ENCODE measurements around the gene SULT2A1. TPM values are rescaled to one million over a fixed set of nuclear protein-coding genes. Genes with fewer than 3 reads are reported as not detected.

The SULT2A1 gene
- total RNA-seq, 1 donor from 2014 or later = not detected

DNA sequence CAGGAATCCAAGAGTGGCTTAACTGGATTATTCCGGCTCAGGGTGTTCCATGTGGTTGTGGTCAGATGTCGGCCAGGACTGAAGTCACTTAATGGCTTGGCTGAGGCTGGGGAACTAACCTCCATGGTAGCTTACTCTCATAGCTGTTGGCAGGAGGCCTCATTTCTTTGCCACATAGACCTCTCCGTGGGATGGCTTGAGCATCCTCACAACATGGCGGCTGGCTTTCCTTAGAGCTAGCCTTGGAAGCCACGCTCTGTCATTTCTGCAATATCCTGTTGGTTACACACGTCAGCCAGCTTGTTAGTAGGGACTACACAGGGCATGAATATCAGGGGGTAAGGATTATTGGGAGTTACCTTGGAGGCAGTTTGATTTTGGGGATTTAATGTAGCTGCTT lies 59.3 kb downstream of the SULT2A1 start:
- Mint-ChIP-seq H3K4me1 (peaks cover 41% of the 10 kb centered on the region), H3K4me3 (no peak overlapping the region), H3K9me3 (peaks cover 6% of the 10 kb centered on the region), H3K27me3 (ENCODE audit: insufficient read depth, low read depth) (peaks cover 10% of the 10 kb centered on the region), H3K36me3 (no peaks in the 10 kb centered on the region), H3K27ac (peak overlapping the region; percentile 66)
- Histone ChIP-seq H3K9ac (no peak overlapping the region), H3K4me3 (no peak overlapping the region), H3K36me3 (no peaks in the 10 kb centered on the region), H3K4me2 (no peak overlapping the region), H2AFZ (replicated peaks) (peak overlapping the region; percentile 34), H3K27ac (no peak overlapping the region), H4K20me1 (ENCODE audit: low read depth) (no peaks in the 10 kb centered on the region), H3K79me2 (ENCODE audit: low read depth) (no peaks in the 10 kb centered on the region), H3K9me3 (ENCODE audit: low read depth) (no peaks in the 10 kb centered on the region), H3F3A (ENCODE audit: low read depth) (peaks cover 36% of the 10 kb centered on the region), H3K27me3 (no peaks in the 10 kb centered on the region), H3K4me1 (peaks cover 30% of the 10 kb centered on the region)
- TF ChIP-seq CTCF (IDR thresholded peaks at IDR 0.05) (no peak), EZH2phosphoT487 (IDR thresholded peaks at IDR 0.05) (no peak), EZH2 (IDR thresholded peaks at IDR 0.05) (no peak)
- DNase-seq (ENCODE audit: low spot score) = no peak

DNA sequence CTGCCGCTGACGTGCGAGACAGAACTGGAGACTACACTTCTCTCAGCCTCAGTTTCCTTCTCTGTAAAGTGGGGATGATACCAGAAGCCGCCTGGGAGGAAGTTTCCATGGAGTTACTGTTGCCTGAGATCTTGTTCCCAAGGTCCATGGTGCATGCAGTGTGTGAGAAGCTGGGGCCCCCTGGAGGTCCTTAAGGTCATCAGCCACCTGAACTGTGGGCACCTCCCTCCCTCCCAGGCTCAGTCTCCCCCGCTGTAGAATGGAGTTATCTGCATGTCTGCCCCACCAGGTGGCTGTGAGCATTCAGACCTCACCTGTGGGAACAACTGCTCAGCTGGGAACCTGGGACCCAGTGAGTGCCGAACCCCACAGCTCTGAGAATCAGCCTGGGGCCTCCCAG lies 61.7 kb downstream of the SULT2A1 start:
- no peaks in the 10 kb centered on the region for H3K27me3 ChIP-seq
- Mint-ChIP-seq H3K27me3 (ENCODE audit: insufficient read depth, low read depth) (peaks cover 11% of the 10 kb centered on the region), H3K4me3 (peak overlapping the region; percentile 46), H3K9me3 (peaks cover 6% of the 10 kb centered on the region), H3K4me1 (peaks cover 56% of the 10 kb centered on the region), H3K36me3 (no peaks in the 10 kb centered on the region), H3K27ac (no peak overlapping the region)
- no peak overlapping the region for H3K9ac ChIP-seq
- peaks cover 54% of the 10 kb centered on the region for H3K4me1 ChIP-seq
- no peak overlapping the region for H3K4me2 ChIP-seq
- no peaks in the 10 kb centered on the region for H3K36me3 ChIP-seq
- no peaks in the 10 kb centered on the region for H4K20me1 ChIP-seq (ENCODE audit: low read depth)
- no peak for TF ChIP-seq EZH2phosphoT487 (IDR thresholded peaks at IDR 0.05)
- TF ChIP-seq EZH2 (IDR thresholded peaks at IDR 0.05) = no peak
- TF ChIP-seq CTCF (IDR thresholded peaks at IDR 0.05) = peak; percentile 11
- H3F3A ChIP-seq (ENCODE audit: low read depth) = peaks cover 55% of the 10 kb centered on the region
- no peak overlapping the region for H3K4me3 ChIP-seq
- H3K9me3 ChIP-seq (ENCODE audit: low read depth) = no peaks in the 10 kb centered on the region
- no peak overlapping the region for H2AFZ ChIP-seq (replicated peaks)
- H3K79me2 ChIP-seq (ENCODE audit: low read depth) = no peaks in the 10 kb centered on the region
- DNase-seq (ENCODE audit: low spot score) = no peak
- no peak overlapping the region for H3K27ac ChIP-seq

- Histone ChIP-seq H3K9ac (no peak within 1 kb of the TSS), H3K4me2 (peak within 1 kb of the TSS; percentile 82), H3K4me3 (no peak within 1 kb of the TSS), H4K20me1 (ENCODE audit: low read depth) (no peaks in the 10 kb centered on the region), H3F3A (ENCODE audit: low read depth) (peaks cover 64% of the 10 kb centered on the region), H3K27me3 (no peaks in the 10 kb centered on the region), H3K27ac (no peak within 1 kb of the TSS), H2AFZ (replicated peaks) (no peak within 1 kb of the TSS), H3K9me3 (ENCODE audit: low read depth) (no peaks in the 10 kb centered on the region), H3K79me2 (ENCODE audit: low read depth) (no peaks in the 10 kb centered on the region), H3K36me3 (no peaks in the 10 kb centered on the region), H3K4me1 (peaks cover 46% of the 10 kb centered on the region)
- peak within 1 kb of the TSS; percentile 85 for H3K27ac Mint-ChIP-seq
- peaks cover 7% of the 10 kb centered on the region for H3K9me3 Mint-ChIP-seq
- H3K27me3 Mint-ChIP-seq (ENCODE audit: insufficient read depth, low read depth) = peaks cover 17% of the 10 kb centered on the region
- peak within 1 kb of the TSS; percentile 70 for H3K4me3 Mint-ChIP-seq
- no peak for TF ChIP-seq CTCF (IDR thresholded peaks at IDR 0.05)
- no peak for TF ChIP-seq EZH2phosphoT487 (IDR thresholded peaks at IDR 0.05)
- TF ChIP-seq EZH2 (IDR thresholded peaks at IDR 0.05) = no peak
- peaks cover 49% of the 10 kb centered on the region for H3K4me1 Mint-ChIP-seq
- H3K36me3 Mint-ChIP-seq = no peaks in the 10 kb centered on the region
- DNase-seq (ENCODE audit: low spot score) = peak; percentile 49
Measured at GRCh38 chr19:47821460-47822020, 64.6 kb downstream of the SULT2A1 start, which contains the start of gene CRX. TSS of gene CRX (plus strand) at chr19:47821937. CDS start at chr19:47834444, 12,507 bp downstream.

Other genes with a start within 250 kb of the SULT2A1 start
- gene EHD2, start 172.9 kb downstream of the SULT2A1 start, total RNA-seq (ENCODE audit: low replicate concordance) = 1.5 and 3.9 TPM in 2 replicates
- gene NOP53, start 140.8 kb downstream of the SULT2A1 start, total RNA-seq (ENCODE audit: low replicate concordance) = 101 and 172 TPM in 2 replicates
- gene SELENOW, start 107.6 kb downstream of the SULT2A1 start, total RNA-seq (ENCODE audit: low replicate concordance) = 234 and 422 TPM in 2 replicates
- not detected in 2 replicates for gene TPRX1, start 81.8 kb downstream of the SULT2A1 start, total RNA-seq (ENCODE audit: low replicate concordance)
- gene CRX, start 64.4 kb downstream of the SULT2A1 start, total RNA-seq (ENCODE audit: low replicate concordance) = 0.19 and 0.22 TPM in 2 replicates
- not detected in 2 replicates for gene TPRX2, start 27.1 kb downstream of the SULT2A1 start, total RNA-seq (ENCODE audit: low replicate concordance)
- not detected in 2 replicates for gene BSPH1, start 105.9 kb upstream of the SULT2A1 start, total RNA-seq (ENCODE audit: low replicate concordance)
- not detected in 2 replicates for gene ELSPBP1, start 108.3 kb upstream of the SULT2A1 start, total RNA-seq (ENCODE audit: low replicate concordance)
- not detected in 2 replicates for gene CABP5, start 157.8 kb upstream of the SULT2A1 start, total RNA-seq (ENCODE audit: low replicate concordance)
- gene PLA2G4C, start 224.5 kb upstream of the SULT2A1 start, total RNA-seq (ENCODE audit: low replicate concordance) = not detected in 2 replicates

Data from neural progenitor cell (in vitro differentiated cells).